RPMI8226 (cell line): ENCODE data around the gene COL23A1.
A peak's percentile ranks its signal among the peaks of the same experiment; 100 is the strongest.
"Not testable (repeated sequence)": the region's sequence is repeated elsewhere in the genome, so short reads cannot be mapped to it uniquely, and the experiment has no call there.

Experiments used
- DNase-seq: peaks from one replicate; pipeline ENCODE4 v3.0.0-alpha.2; 2015

The COL23A1 gene

DNA sequence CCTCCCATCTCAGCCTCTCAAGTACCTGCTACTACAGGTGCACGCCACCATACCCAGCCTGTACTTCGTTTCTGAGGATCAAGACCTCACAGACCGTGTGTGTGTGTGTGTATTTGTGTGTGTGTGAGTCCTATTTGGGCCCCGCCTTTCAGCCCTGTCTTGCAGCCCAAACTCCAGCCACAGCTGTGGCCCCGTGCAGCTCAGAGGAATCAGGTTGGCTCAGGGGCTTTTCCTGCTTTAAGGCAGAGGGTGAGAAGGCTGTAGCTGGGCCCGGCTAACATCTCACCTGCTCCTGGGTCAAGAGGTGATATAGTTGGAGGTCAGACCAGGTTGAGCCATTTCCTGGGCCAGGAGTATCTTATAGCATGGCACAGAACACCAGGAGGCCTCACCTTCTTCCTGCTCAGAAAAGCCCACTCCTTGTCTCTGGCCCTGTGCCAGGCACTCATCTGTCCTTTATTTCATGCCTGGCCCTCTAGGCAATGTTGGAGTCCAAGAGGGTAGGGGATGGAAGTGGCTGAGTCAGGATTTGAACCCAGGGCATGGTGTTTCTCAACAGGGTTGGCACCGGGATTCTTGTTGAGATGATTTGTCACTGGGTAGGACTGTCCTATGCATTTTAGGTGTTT is 356.0 kb downstream of the COL23A1 start:
- DNase-seq = no peak

DNA sequence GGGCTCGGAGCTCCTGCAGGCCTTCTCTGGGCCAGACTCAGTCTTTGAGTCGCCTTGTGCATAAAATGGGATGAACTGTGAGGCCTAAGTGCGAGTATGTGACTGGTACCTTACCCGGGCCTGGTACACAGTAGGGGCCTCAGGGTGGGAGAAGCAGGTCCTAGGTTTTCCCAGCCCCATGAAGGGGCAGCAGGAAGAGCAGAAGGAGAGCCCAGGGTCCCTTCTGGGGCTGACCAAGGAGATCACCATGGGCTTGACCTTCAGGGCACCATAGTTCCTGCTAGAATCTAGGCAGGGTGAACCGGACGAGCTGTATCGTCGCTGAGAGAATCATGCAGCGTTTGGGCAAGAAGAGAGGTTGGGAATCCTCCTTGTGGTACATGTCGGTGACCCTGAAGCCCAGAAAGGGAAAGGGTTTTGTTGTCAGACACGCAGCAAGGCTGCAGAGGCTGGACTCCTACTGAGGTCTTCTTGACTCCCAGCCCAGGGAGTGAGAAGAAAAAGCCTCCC is 357.2 kb downstream of the COL23A1 start:
- no peak for DNase-seq

- peak; percentile 79 for DNase-seq
These were observed 357.9 kb downstream of the COL23A1 start, which contains the start of gene PHYKPL for GRCh38 chr5:178232124-178232919. PHYKPL (minus strand) TSS chr5:178232802; CDS start chr5:178232550, 252 bp downstream.

- DNase-seq = peak; percentile 25
These were observed 358.6 kb downstream of the COL23A1 start for GRCh38 chr5:178231539-178232123.

- DNase-seq = peak; percentile 47
These were observed 359.2 kb downstream of the COL23A1 start for GRCh38 chr5:178230879-178231538.

DNA sequence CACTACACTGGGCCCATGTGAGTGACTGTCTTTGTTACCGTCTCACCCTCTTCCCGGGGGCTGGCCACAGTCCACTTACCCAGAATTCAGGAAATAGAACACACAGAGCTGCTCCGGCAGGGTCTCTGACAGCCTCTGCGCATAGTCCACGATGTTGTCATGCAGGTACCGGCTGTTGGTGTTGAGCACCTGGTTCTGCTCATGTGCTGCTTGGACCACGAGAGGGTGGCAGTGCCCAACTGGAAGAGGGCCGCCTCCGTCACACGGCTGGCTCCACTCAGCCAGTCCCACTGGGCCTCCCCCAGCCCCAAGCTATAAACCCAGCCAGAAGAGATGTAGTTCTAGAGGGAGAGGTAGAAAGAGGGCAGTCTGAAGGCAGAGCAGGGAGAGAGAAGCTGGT is 360.3 kb downstream of the COL23A1 start:
- no peak for DNase-seq

- DNase-seq = not testable (repeated sequence)
These were observed 361.1 kb downstream of the COL23A1 start for GRCh38 chr5:178229111-178229510.

DNA sequence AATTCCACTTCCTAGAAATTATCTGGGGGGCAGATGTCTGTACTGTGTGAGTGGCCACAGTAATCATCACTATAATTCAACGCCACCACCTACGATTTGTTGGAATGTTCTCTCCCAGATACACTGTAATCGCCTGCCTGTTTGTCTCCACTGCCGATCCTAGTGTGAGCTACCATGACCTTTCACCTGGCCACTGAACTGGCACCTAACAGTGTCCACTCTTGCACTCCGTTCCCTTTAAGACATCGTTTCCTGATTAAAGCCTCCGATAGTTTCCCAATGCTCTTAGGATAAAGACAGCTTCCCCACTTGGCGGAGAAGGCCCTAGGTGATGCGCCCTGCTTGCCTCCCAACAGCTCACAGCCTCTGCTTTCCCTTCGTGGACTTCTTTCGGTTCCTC is 361.6 kb downstream of the COL23A1 start:
- DNase-seq = no peak

DNA sequence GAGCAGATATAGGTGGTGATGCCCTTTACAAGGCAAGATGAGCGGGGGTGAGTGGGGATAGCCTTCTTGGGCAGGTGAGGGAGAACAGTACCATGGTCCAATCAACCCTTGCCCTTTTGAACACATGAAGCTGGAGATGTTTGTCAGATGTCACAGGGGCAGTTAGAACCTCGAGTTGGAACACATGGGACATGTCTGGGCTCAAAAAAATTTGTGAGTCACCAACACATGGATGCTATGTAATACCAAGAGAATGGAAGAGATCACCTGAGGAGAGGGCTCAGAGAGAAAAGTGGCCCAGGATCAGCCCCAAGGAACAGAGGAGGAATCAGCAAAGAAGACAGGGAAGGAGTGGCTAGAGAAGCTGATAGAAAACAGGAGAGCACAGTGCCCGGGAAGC is 362.3 kb downstream of the COL23A1 start:
- DNase-seq = no peak

DNA sequence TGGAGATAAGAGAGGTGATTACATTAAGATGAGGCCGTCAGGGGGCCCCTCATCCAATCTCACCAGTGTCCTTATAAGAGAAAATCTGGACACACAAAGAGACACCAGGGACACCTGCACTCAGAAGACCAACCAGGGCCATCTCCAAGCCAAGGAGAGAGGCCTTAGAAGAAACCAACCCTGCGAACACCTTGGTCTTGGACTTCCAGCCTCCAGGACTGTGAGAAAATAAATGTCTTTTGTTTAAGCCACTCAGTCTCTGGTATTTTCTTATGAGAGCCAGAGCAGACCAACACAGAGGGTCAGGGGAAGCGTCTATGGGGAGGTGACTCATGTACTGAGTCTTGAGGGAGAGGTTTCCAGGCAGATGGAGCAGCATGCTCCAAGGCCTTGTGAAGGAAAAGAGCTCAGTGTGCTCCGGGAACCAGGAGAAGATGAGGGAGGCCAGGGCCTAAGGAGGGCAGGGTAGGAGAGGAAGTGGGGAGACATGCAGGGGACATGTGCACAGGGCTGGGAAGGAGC is 363.0 kb downstream of the COL23A1 start:
- no peak for DNase-seq

DNA sequence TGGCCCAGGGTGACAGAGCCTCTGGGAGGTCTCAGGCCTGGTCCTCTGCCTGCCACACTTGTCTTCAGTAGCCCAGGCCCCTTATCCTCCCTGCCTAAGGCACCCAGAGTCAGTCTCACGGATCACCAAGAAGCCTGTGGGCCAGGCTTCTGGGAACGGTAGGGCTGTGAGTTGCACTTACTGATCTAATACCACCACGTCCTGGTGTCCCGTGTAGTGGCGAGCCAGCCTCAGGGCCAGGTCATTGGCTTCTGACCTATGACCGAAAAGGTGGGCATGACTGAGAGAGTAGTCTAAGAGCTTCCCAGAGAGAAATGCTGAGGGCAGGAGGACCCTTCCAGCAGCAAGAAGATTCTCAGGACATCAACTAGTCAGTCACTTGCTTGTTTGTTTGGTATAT is 365.0 kb downstream of the COL23A1 start:
- DNase-seq = no peak

- DNase-seq = no peak
These were observed 365.8 kb downstream of the COL23A1 start for GRCh38 chr5:178224403-178224802.

- no peak for DNase-seq
These were observed 366.3 kb downstream of the COL23A1 start for GRCh38 chr5:178223828-178224335.

DNA sequence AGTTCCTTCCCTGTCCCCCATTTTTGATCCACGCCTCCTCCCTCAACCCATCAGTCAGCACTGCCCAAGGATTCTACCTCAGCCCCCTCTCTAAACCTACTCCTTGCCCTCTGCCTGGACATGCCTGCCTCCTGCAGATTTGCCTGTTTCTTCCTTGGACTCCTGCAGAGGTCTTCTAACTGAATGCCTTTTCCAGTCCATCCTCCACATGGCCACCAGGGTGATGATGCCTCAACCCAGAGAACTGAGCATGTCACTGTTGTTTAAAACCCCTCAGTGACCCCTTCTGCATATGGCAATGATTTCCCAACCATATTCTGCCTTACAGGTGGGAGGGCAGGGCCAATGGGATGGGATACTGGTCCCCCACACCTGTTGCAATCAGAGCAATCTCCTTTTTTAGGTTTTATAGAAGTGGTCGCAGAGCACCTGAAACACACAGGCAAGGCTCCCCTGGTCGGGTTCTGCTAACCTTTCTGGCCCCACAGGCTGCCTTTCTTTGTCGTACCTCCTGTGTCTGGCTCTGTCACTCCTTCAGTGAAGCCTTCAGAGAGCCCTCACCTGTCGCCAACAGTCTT is 366.9 kb downstream of the COL23A1 start:
- DNase-seq = no peak

DNA sequence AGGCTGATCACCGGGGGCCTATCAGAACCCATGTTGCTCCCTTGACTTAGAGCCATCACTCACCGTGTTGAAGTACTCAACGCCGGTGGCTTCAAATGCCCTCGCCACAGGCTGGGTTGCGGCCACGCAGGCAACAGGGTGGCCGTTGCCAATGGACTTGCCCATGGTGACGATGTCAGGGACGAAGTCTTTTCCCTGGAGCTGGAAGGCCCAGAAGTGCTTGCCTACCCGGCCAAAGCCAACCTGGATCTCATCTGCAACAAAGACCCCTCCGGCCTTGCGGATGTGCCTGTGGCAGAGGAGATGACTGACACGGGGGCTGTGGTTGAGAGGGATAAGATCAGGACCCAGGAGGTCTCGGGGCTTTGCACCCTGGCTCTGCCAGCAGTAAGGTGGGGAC is 367.9 kb downstream of the COL23A1 start:
- no peak for DNase-seq

GRCh38 chr5:178221853-178222252 is 368.3 kb downstream of the COL23A1 start:
- DNase-seq = no peak

- DNase-seq = no peak
These were observed 368.9 kb downstream of the COL23A1 start for GRCh38 chr5:178221282-178221681.

- DNase-seq = no peak
These were observed 371.4 kb downstream of the COL23A1 start for GRCh38 chr5:178218827-178219226.

- no peak for DNase-seq
These were observed 371.9 kb downstream of the COL23A1 start for GRCh38 chr5:178218237-178218776.

GRCh38 chr5:178216779-178217178 is 373.4 kb downstream of the COL23A1 start:
- no peak for DNase-seq

- no peak for DNase-seq
These were observed 374.1 kb downstream of the COL23A1 start for GRCh38 chr5:178216088-178216534.
